Fibroblast of skin of scalp (primary cell): ENCODE measurements around the gene PKD1L1.
"Not testable (repeated sequence)": the region's sequence is repeated elsewhere in the genome, so short reads cannot be mapped to it uniquely, and the experiment has no call there.

Experiments used
- DNase-seq: peaks from one replicate; pipeline ENCODE4 v3.0.0-alpha.2; 2013

Gene PKD1L1

DNA sequence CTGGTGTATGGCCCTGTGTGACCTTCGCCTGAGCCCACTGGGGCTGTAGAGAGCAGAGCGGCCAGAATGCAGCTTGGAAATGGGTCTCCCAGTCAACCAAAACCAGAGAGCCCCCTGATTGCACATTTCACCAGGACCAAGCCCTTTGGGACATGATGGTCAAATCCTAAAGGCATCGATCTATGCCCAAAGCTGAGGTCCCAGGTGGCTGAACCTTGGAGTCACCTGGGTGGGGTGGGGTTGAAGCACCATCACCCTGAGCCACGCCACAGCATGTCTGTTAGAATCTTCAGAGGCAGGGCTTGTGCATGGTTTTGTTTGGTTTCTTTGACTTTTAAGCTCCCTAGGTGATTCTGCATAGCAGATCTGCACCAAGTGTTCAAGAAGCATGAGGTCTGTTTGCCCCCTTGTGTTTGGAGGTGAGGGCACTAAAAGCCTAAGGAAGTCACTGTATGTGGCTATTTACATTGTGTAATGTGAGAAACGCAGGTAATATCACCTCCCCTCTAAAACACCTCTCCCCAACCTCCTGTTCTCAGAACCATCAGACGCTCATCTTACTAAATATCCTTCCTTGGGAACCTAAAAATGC is 9.6 kb downstream of the PKD1L1 start:
- peak; percentile 20 for DNase-seq

DNA sequence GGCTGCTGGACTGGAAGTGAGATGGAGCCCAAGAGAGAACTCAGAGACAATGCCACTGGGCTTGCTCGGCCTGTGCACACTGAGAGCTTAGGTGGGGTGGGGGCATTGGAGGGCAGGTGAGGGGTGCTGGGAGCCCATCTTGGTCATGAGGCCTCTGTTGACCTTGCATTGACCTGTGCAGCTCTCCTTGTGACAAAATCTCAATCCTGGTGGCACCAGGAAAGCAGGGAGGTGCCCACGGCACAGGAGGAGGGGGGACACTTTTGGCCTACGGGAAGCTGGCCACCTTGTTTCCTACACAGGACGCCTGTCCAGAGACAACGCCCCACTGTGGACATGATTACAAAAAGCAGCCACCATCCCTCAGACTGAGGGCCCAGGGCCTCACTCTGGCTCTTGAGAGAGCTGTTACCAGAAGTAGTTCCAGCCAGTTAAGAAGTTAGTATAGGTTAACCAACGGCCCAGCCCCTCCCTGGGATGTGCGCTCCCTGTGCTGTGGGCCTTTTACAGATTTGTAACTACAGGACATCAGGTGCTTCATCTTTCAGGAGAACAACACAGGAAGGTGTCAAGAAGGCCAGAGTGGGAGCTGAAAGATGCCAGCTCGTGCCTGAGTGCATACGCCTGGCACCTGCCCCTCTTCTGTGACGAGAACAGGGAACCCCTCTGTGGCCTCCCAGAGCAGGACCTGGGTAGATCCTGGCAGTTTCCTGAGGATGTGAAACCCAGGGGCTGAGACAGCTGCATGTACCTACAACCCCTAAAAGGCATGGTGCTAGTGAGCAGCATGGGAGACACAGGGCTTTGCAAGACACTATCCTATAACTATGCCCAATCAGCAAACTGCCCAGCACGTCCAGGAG is 10.3 kb downstream of the PKD1L1 start:
- no peak for DNase-seq

DNA sequence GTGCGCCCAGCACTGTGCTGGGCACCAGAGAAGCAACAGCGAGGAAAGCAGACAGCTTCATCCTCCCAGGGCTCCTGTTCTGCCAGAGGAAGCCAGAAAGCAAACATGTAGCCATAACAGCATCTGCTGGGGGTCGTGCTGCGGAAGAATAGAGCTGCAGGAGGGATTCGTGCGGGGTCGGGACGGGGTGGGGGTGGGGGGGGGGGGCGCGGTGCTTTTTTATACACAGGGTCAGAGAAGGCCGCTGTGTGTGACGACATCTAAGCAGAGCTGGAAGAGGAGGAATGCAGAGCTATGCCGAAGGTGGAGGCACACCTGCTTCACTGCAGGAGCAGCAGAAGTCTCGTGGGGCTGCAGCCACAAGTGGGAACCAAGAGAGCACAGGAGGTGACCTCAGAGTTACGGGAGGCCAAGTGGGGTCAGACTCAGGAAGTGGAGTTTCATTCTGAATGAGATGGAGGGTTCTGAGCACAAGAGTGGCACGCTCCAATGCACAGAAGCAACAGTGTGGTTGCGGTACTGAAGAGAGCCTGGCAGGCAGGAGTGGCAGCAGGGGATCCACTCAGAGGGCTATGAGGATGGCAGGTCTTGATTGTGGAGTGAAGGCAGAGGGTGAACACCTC is 11.1 kb downstream of the PKD1L1 start:
- DNase-seq, result no peak

DNA sequence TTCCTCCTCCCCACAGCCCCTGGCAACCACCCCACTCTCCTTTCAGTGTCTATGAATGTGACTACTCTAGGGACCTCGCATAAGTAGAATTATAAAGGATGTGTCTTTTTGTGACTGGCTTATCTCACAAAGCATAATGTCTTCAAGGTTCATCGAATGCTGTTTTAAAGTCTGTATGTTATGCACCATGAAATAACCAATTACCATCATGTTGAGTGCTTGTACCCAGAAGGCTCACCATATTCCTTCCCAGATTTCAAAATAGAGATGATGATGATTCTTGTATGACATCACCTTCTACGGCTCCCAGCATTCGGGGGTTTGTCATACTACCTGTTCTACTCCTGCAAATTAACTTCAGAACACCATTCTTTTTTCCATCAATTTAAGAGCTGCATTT is 11.9 kb downstream of the PKD1L1 start:
- DNase-seq, result no peak

DNA sequence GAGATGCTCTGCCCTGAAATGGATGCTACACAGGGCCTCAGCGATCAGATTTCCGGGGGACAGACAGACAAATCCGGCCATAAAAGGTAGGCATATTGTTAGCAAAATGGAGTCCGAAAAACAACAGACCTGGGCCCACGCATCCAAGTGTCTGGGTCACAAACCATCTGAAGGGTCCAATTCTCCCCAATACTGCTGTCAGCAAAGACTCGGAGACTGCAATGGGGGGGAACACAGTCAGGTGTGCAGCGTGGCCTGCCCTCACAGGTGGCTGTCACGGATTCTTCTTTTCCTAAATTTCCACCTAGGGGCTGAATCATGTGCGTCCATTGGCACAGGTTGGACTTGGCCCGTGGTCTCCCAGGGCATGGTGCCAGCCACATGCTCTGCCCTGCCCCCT is 12.9 kb downstream of the PKD1L1 start:
- no peak for DNase-seq

DNA sequence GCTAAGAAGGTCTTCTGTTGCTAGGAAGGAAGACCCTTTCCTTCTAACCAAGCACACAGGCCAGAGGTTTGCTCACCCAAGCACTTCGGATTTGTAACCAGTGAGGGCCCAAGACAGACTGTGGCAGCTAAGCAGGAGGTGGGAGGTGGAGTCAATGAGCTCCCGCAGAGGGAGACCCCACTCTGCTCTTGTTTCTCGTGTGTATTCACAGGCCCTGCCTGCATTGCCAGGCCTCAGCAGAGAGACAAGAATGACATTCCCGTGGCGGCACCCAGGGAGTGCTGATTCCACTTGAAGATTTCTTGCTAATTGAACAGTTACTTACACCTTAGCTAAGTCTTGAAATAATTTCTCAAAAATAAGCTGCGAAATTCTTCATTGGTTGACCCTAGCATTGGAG is 13.4 kb downstream of the PKD1L1 start:
- no peak for DNase-seq

DNA sequence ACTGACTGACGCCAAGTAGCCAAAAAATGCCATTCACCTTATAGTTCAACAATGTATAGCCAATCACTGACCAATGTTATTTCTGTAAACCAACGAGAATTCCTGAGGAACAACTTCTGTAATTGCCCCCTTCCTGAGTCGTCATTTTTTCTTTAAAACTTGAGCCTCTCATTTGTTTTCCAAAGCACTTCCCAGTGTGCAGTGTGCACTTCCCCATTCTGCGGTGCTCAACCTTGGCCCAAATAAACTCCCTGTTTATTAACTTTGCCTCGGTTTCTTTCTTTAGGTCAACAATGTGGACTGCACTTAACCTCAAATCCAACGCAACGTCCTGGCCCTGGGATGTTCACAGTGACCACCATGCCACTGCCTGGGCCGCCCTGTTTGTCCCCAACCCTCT is 15.1 kb downstream of the PKD1L1 start:
- DNase-seq, result no peak

DNA sequence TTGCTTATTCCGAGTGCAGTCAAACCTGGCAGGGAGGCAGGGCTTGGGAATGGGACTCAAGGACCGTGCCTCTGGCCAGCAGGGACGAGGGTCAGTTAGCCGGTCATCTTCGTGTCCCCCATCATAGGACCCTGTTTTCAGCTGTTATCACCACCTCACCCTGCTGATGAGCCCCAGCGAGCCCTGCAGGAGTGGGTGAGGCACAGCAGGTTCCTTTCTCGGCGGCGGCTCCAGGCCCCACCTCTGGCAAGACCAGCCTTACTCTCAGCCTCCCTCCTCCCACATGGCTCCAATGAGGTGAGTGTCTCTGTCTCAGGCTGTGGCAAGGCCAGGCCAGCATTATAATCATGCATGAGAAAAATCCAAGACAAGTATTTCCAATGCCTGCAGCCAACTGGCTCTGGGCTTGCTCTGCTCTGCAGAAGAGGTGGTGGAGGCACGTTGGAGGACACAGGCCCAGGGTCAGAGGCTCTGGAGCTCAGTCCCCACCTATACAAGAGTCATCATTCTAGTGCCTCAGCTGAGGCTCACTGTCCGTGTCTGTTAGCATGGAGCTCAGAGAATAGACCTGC is 15.7 kb downstream of the PKD1L1 start:
- DNase-seq, result no peak

DNA sequence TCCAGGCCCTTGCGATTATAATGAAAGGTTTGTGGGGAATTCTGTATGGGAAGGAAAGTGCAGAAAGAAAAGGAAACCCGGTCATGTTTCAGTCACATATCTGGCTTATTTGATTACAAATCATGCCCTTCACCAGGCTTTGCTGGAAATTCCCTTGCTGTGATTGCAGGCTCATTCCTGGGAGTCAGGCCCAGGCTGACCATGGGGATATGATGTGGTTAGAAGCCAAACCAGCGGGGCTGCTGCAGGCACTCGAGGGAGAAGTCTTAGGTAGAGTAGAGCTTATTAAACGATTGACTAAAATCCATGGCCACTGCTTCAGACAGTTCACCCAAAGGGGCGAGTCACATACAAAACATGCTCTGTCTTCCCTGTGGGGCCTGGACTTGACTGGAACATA is 16.2 kb downstream of the PKD1L1 start:
- peak; percentile 68 for DNase-seq

DNA sequence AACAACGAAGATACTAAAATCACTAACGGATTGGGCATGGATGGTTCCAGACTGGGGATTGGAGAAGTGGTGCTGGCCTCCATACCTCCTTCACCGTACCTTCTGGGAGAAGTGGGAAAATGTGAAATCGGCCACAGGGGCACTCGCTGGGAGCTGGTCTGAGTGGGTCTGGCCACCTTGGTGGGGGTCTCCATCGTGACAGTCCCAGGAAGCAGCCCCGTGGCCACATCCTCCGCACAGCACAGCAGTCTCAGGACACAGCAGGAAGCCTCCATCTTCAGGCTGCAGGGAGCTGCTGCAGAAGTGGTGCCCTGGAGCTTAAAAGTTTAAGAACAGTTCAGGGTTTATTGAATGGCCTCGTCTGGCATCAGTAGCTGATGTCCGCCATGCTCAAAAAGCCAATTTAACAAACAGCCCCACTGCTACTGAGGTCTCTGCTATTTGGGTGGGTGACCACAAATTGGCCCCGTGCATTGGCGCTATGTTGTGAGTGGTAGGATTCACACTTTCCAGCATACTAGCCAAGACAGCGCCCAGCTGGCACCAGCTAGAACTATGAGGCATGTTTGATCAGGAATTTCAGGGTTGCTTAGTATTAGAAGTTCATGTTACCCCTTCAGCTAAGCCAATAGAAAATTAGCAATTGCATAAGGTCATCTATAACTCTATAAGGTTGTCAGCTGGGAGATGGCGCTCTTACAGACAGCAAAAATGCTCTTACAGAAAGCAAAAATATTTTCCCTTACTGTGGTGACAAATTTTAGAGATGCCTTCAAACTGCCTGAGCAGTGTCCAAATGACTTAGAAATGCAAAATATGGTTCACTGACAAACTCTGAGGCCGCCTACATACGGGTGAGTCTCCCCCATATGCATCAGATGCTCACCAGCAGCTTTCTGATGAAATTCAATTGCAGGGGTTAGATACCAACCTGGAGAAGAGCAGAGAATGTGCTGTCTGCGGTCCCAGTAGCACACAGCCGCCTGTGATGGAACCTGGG is 17.0 kb downstream of the PKD1L1 start:
- DNase-seq, result peak; percentile 69

DNA sequence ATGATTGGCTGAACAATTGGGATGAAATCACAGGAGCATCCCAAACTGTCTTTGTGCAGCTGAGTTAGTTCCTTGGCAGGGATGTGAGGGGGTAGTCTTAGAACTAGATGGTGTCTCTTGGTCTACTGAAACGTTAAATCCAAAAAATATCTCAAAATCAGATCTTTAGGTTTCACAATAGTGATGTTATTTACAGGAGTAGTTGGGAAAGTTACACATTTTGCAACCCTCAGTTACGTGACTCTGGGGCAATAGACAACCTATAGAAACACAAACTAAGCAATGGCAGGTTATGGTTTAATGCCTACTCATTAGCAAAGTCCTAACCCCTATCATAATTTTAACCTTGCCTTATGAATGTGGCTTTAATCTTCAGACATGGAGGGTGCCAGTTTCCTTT is 24.0 kb downstream of the PKD1L1 start:
- DNase-seq, result no peak

DNA sequence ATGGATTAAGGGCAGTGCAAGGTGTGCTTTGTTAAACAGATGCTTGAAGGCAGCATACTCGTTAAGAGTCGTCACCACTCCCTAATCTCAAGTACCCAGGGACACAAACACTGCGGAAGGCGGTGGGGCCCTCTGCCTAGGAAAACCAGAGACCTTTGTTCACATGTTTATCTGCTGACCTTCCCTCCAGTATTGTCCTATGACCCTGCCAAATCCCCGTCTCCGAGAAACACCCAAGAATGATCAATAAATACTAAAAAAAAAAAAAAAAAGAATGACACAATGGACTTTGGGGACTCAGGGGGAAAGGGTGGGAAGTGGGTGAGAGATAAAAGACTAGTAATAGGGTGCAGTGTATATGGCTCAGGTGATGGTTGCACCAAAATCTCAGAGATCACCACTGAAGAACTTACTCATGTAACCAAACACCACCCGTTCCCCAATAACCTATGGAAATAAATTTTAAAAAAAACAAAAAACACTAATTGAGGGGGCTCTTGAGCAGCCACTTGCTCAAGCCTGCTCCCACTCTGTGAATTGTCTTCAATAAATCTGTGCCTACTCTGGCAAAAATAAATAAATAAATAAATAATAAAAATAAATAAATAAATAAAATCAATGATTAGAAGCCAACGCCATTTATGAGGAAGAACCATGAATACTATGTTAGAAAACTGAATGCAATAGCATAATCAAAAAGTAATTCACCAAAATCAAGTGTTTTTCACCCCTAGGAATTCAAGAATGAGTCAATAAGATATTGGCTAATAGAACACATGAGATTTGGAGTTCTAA is 25.0 kb downstream of the PKD1L1 start:
- not testable (repeated sequence) for DNase-seq

DNA sequence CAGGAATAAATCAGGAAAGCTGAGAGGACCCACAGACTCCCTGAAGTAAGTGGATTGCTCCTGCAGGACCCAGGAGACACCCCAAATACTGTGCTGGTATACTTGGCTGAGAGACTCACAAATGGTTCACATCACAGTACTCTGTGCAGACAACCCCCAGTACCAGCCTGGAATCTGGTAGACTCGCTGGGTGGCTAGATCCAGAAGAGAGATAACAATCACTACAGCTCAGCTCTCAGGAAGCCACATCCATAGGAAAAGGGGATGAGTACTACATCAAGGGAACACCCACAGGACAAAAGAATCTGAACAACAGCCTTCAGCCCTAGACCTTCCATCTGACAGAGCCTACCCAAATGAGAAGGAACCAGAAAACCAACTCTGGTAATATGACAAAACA is 31.8 kb downstream of the PKD1L1 start:
- peak; percentile 43 for DNase-seq

DNA sequence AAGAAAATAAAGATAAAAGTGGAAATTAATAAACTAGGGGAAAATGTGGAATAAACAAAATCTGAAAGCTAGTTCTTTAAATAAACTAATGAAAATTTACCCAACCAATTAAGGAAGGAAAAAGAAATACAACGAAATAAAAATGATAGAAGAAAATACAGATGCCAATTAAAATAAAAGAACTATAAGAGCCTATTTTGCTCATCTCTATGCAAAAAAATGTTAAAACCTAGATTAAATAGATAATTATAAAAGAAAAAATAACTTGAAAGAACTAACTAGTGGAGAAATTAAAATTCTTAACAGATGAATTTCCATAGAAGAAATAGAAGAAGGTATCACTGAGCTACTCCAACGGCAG is 32.7 kb downstream of the PKD1L1 start:
- DNase-seq, result no peak

DNA sequence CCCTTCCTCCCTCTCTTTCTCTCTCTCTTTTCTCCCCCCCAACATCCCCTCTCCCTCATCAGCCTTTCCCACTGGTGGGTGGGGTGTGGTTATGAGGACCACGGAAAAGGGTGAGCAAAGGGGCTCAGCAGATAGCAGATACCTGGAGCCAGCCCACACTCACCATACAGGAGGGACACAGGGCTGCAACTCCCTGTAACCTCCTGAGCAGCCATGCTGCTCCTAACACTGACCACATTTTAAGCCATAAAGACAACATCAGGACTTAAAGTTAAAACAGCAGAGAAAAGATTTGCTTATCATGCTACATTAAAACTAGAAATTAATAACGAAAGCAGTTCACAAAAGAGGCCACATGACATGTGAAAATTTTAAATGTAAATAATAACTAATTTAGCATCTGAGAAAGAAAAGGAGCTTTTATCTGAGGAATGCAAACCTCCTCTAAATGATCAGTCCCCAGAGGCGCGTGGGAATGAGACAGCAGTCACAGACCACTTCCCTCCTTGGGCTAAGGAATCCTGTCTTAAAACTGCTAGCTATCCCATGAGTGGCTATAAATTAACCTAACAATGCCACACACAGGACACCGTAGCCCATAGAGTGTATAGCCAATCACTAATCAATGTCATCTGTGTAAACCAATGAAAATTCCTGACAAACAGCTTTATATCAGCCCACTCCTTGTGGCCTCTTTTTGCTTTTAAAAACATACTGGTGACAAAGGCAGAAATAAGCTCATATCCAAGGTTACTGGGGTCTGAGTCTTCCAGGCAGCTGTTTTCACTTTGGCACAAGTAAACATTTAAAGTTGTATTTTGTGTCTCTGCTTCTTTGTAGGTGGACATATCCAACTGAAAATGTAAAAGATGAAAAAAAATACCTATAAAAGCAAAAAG is 33.3 kb downstream of the PKD1L1 start:
- peak; percentile 84 for DNase-seq

DNA sequence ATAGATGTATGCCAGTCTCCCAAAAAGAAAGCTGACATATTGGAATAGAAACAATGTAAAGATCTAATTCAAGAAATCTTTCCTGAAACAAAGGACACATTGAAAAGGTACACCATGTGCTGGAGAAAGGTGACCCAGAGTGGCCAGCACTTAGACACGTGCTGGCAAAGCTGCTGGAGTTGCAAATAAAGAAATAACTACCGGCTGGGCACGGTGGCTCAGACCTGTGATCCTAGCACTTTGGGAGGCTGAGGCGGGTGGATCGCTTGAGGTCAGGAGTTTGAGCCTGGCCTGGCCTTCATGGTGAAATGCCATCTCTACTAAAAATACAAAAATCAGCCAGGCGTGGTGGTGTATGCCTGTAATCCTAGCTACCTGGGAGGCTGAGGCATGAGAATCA is 35.9 kb downstream of the PKD1L1 start:
- no peak for DNase-seq

DNA sequence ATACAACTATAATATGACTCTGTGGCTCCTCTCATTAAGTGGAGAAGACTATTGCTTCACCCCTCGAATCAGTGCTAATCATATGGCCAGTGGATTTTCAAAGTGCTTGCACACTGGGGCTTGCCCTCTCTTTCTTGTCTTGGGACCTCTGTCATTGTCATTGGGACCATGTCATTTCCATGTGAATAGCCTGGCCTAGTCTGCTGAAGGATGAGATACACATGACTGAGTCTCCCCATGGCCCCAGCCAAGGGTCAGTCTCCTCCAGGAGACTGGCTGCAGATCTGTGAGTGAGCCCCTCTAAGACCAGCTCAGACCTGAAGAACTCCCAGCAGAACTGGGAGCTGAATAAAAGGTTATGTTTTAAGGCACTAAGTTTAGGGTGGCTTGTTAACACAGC is 39.5 kb downstream of the PKD1L1 start:
- DNase-seq, result no peak

DNA sequence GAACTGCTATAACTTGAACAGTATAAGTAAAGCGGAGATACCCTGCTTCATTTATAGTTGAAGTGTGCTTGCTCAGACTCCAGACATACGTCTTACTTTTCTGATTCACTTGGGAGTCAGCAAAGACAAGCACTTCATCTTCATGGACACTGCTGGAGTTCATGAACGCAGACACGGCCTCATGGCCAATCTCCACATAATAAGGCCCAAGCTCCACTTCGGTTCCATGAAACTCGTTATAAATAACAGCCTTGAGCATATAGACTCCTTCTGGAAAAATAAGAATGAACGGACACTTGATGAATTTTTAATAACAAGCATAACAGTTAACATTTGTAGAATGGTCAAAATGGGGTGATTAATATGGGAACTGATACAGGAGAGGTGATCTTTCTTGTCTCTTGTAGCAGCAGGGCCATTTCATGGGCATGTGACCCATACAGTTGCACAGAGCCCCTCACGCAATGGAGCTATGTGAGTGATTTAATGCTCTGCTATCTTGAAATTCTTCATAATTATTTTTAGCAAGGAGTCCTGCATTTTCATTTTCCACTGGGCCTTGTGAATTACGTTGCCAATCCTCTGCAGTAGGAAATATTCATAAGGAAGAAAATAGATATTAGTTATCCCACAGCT is 40.2 kb downstream of the PKD1L1 start:
- DNase-seq, result no peak

DNA sequence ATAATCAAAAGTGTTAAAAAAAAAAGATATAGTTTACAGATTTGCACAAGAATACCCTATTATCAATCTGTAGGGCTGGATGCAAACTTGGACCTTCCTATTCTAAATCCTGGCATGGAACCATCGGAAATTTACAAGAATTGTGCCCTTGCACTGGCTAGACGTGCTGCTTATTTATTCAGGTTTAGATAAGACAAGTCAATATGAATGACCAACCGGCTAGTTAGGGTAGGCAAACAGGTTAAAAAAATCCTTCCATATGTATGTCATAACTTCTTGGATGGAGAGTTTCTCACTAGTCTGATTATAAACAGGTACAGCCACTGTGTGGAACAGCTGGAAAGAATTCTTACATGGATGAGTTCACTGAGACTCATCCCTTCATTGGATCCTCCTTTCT is 41.4 kb downstream of the PKD1L1 start:
- no peak for DNase-seq
